ENCODE measurements around the gene TBC1D10B.

DNA sequence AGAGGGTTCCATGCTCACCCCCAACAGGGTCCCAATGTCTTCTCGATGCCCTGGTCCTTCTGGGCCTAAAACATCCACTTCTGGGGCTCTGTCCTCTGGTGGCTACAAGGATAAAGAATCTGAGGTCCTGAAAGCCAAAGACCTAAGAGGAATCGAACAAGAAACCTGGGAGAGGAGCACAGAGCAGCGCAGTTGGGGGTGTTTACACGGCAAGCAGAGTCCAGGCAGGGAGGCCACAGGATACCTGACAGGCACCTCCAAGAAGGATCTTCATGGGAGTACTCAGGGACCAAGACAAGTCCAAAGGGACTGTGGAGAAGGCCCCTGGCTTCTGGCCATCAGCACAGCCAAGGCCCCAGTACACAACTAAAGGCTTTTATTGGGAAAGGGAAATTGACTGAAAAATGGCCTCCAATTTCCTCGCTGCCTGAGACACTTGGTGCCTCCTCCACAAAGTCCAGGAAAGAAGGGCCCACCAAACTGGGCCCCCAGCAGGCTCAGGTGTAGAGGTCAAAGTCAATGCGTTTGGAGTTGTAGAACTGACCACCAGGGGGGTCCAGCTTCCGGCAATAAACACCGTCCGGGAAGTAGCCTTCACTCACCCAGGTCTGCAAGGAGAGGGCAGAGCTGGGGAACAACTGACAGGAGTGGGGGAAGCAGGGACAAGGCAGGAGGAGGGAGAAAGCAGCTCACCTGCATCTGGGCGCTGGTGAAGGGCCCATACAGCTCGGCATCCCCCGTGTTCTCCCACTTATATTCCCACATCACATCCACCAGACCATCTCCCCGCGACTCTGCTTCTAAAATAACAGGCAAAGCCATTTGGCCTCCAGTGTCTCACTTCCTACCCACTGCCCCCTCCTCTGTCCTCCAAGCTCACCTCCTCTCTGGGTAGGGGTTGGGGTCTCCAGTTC lies 17.5 kb downstream of the TBC1D10B start:
- TF ChIP-seq, protein P1, sequence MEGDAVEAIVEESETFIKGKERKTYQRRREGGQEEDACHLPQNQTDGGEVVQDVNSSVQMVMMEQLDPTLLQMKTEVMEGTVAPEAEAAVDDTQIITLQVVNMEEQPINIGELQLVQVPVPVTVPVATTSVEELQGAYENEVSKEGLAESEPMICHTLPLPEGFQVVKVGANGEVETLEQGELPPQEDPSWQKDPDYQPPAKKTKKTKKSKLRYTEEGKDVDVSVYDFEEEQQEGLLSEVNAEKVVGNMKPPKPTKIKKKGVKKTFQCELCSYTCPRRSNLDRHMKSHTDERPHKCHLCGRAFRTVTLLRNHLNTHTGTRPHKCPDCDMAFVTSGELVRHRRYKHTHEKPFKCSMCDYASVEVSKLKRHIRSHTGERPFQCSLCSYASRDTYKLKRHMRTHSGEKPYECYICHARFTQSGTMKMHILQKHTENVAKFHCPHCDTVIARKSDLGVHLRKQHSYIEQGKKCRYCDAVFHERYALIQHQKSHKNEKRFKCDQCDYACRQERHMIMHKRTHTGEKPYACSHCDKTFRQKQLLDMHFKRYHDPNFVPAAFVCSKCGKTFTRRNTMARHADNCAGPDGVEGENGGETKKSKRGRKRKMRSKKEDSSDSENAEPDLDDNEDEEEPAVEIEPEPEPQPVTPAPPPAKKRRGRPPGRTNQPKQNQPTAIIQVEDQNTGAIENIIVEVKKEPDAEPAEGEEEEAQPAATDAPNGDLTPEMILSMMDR (conservative IDR thresholded peaks at IDR 0.05; ENCODE audit: low read depth, low read length): 0 out of 2 replicates have a peak, but pooled peaks have one; percentile 18
- no peak for TF ChIP-seq EZH2 (IDR thresholded peaks at IDR 0.05; ENCODE audit: low read length, unreplicated experiment)
- TF ChIP-seq EZH2phosphoT487 (IDR thresholded peaks at IDR 0.05; ENCODE audit: borderline replicate concordance, low read length): no peak

All from PC-3 (cell line).